ENCODE results near the gene HPS5. TPM values are rescaled to one million over a fixed set of nuclear protein-coding genes. Genes with fewer than 3 reads are reported as not detected.
"Not testable (repeated sequence)": the region's sequence is repeated elsewhere in the genome, so short reads cannot be mapped to it uniquely, and the experiment has no call there.

HPS5 gene
- polyA plus RNA-seq, 1 donor (not counting 4 experiments of a cell fraction or from before 2014, with no cell fraction given): 20.9 TPM

DNA sequence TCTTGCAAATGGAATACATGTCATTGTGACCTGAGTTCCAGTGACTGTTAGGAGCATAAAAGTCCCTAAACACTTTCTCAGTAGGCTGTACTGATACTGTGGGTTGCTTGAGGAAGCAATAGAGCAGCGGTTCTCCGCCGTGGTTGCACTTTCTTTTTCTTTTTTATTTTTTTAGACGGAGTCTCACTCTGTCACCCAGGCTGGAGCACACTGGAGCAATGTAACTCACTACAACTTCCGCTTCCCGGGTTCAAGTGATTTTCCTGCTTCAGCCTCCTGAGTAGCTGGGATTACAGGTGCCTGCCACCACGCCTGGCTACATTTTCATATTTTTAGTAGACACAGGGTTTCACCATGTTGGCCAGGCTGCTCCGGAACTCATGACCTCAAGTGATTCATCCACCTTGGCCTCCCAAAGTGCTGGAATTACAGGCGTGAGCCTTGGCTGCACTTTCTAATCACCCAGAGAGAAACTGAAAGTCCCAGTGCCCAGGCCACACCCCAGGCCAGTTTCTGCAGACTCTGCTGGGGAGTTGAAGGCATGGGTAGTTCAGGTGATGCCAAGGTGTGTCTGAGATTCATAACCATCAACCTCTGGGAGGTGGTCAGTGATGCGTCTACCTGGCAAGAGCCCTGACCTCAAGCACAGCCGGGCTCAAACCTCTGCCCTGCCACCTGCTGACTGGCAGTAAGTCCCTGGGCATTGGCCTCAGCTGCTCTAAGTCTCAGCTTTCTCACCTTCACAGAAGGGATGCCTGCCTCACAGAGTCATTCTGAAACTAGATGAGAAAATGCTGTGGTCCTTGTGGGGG, 75.4 kb downstream of the HPS5 start:
- H3K9ac ChIP-seq (ENCODE audit: control insufficient read depth, extremely low read depth, insufficient read depth, low read length); H3K4me2 ChIP-seq (ENCODE audit: control insufficient read depth, extremely low read depth, insufficient read depth, low read depth, low read length); H3K4me3 ChIP-seq (ENCODE audit: control insufficient read depth in 2 of 3, extremely low read depth in 1 of 3, insufficient read depth in 2 of 3, low read depth in 1 of 3, low read length in 3 of 3); H3K27ac ChIP-seq (ENCODE audit: control insufficient read depth, insufficient read depth, low read length); H3K9me1 ChIP-seq (ENCODE audit: control insufficient read depth, extremely low read depth, insufficient read depth, low read length); H2AFZ ChIP-seq (ENCODE audit: control insufficient read depth, low read length); H3K27me3 ChIP-seq (ENCODE audit: control insufficient read depth, extremely low read depth, insufficient read depth, low read length); H3K36me3 ChIP-seq (ENCODE audit: control insufficient read depth in 2 of 2, extremely low read depth in 1 of 2, insufficient read depth in 2 of 2, low read length in 2 of 2); FAIRE-seq; H3K4me1 ChIP-seq (ENCODE audit: control insufficient read depth, extremely low read depth, insufficient read depth, low read length); H4K20me1 ChIP-seq (ENCODE audit: control insufficient read depth, extremely low read depth, insufficient read depth, low read length); H3K79me2 ChIP-seq (ENCODE audit: control insufficient read depth, insufficient read depth, low read length); H3K9me3 ChIP-seq (ENCODE audit: control insufficient read depth, low read depth, low read length); dilution Hi-C loops (cut with MboI; ENCODE audit: extremely low pct_ligation_motif_present, low sequenced_read_pairs); DNase-seq (ENCODE audit: low read depth, low spot score): not testable (repeated sequence)

DNA sequence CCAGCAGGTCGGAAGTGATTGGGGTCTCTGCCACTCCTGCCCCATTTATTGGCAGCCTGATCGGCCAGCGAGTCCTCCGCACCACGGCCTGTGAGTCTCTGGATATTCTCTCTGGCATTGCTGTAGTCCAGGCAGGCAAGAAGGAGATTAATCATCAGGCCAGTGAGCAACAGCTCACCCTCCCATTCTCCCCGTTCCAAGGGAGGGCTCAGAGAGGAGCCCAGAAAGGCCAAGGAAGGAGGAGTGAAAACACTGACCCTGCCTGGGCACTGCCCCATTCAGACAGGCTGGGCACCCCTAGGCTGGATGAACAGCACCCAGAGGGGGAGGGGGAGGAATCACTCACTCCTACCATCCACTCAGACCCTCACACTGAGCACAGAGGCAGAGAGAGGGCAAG, 76.5 kb downstream of the HPS5 start:
- Histone ChIP-seq H3K9me3 (ENCODE audit: control insufficient read depth, low read depth, low read length) (no peaks in the 10 kb centered on the region), H3K36me3 (ENCODE audit: control insufficient read depth in 2 of 2, extremely low read depth in 1 of 2, insufficient read depth in 2 of 2, low read length in 2 of 2) (no peaks in the 10 kb centered on the region), H3K27ac (ENCODE audit: control insufficient read depth, insufficient read depth, low read length) (no peak overlapping the region), H3K9me1 (ENCODE audit: control insufficient read depth, extremely low read depth, insufficient read depth, low read length) (no peaks in the 10 kb centered on the region), H3K79me2 (ENCODE audit: control insufficient read depth, insufficient read depth, low read length) (no peaks in the 10 kb centered on the region), H3K9ac (ENCODE audit: control insufficient read depth, extremely low read depth, insufficient read depth, low read length) (no peak overlapping the region), H3K4me1 (ENCODE audit: control insufficient read depth, extremely low read depth, insufficient read depth, low read length) (peaks cover 2% of the 10 kb centered on the region), H2AFZ (ENCODE audit: control insufficient read depth, low read length) (no peak overlapping the region), H3K27me3 (ENCODE audit: control insufficient read depth, extremely low read depth, insufficient read depth, low read length) (no peaks in the 10 kb centered on the region), H3K4me2 (ENCODE audit: control insufficient read depth, extremely low read depth, insufficient read depth, low read depth, low read length) (no peak overlapping the region), H4K20me1 (ENCODE audit: control insufficient read depth, extremely low read depth, insufficient read depth, low read length) (no peaks in the 10 kb centered on the region), H3K4me3 (ENCODE audit: control insufficient read depth in 2 of 3, extremely low read depth in 1 of 3, insufficient read depth in 2 of 3, low read depth in 1 of 3, low read length in 3 of 3) (no peak overlapping the region)
- no peak for DNase-seq (ENCODE audit: low read depth, low spot score)
- no peak for TF ChIP-seq EZH2 (IDR thresholded peaks at IDR 0.05; ENCODE audit: low read length)
- TF ChIP-seq, protein P1, sequence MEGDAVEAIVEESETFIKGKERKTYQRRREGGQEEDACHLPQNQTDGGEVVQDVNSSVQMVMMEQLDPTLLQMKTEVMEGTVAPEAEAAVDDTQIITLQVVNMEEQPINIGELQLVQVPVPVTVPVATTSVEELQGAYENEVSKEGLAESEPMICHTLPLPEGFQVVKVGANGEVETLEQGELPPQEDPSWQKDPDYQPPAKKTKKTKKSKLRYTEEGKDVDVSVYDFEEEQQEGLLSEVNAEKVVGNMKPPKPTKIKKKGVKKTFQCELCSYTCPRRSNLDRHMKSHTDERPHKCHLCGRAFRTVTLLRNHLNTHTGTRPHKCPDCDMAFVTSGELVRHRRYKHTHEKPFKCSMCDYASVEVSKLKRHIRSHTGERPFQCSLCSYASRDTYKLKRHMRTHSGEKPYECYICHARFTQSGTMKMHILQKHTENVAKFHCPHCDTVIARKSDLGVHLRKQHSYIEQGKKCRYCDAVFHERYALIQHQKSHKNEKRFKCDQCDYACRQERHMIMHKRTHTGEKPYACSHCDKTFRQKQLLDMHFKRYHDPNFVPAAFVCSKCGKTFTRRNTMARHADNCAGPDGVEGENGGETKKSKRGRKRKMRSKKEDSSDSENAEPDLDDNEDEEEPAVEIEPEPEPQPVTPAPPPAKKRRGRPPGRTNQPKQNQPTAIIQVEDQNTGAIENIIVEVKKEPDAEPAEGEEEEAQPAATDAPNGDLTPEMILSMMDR (optimal IDR thresholded peaks at IDR 0.05 in 1 of 3, IDR thresholded peaks at IDR 0.05 in 1 of 3, conservative IDR thresholded peaks at IDR 0.05 in 1 of 3; ENCODE audit: extremely low read depth in 1 of 3, insufficient read depth in 2 of 3, low read length in 3 of 3): no peak
- dilution Hi-C loops (cut with MboI; ENCODE audit: extremely low pct_ligation_motif_present, low sequenced_read_pairs): no loop called here
- no peak for FAIRE-seq
